Thoracic aorta (tissue), 2 donors: ENCODE measurements around the gene CCDC187. TPM values are rescaled to one million over a fixed set of nuclear protein-coding genes. Genes with fewer than 3 reads are reported as not detected.

Experiments
- ATAC-seq: fragments of 150-250 bp; one replicate; pipeline ENCODE4 v1.8.0; 2017; ENCODE audit warnings: low read depth; ENCODE audit not compliant: insufficient number of reproducible peaks, low FRiP score
- DNase-seq: peaks from one replicate; pipeline ENCODE4 v3.0.0-alpha.2; 2020; ENCODE audit warnings: low spot score
- H3K27ac ChIP-seq, 2 donors: fragments of 200-600 bp; sonication (generic); 1 replicate in 1 of 2; 2 replicates in 1 of 2; pipeline ENCODE4 v1.5.1; 2016; ENCODE audit warnings: mild to moderate bottlenecking in 2 of 2, moderate library complexity in 2 of 2
- H3K27me3 ChIP-seq: fragments of 200-600 bp; sonication (generic); replicated peaks from 2 replicates; pipeline ENCODE4 v1.6.0; 2016; ENCODE audit warnings: mild to moderate bottlenecking; ENCODE audit not compliant: insufficient read depth
- H3K36me3 ChIP-seq: fragments of 200-600 bp; sonication (generic); one replicate; pipeline ENCODE4 v1.5.1; 2016
- H3K4me1 ChIP-seq, 2 donors: fragments of 200-600 bp; sonication (generic); 1 replicate in 1 of 2; 2 replicates in 1 of 2; pipeline versions ENCODE4 v1.5.1 to v1.6.0; 2016; ENCODE audit warnings: low read depth in 2 of 2, mild to moderate bottlenecking in 1 of 2; ENCODE audit not compliant: control insufficient read depth in 1 of 2
- H3K4me3 ChIP-seq: fragments of 200-600 bp; sonication (generic); 2 replicates; pipeline ENCODE4 v1.5.1; 2016; ENCODE audit warnings: mild to moderate bottlenecking
- H3K9me3 ChIP-seq: fragments of 200-600 bp; sonication (generic); 2 replicates; pipeline ENCODE4 v1.5.1; 2016
- total RNA-seq, 2 donors: library from RNA; depleted of rRNA; stranded (reverse); fragments of >200 nt; gene quantifications; one replicate each; pipeline versions ENCODE4 v1.1.0 to v1.2.3, GENCODE V29; 2016
- TF ChIP-seq, protein P1 (sequence below): fragments of 200-600 bp; sonication (generic); IDR thresholded peaks from one replicate; pipeline ENCODE4 v1.5.1; 2019; ENCODE audit warnings: antibody characterized with exemption

The CCDC187 gene
- total RNA-seq, 2 donors from 2014 or later, result not detected

DNA sequence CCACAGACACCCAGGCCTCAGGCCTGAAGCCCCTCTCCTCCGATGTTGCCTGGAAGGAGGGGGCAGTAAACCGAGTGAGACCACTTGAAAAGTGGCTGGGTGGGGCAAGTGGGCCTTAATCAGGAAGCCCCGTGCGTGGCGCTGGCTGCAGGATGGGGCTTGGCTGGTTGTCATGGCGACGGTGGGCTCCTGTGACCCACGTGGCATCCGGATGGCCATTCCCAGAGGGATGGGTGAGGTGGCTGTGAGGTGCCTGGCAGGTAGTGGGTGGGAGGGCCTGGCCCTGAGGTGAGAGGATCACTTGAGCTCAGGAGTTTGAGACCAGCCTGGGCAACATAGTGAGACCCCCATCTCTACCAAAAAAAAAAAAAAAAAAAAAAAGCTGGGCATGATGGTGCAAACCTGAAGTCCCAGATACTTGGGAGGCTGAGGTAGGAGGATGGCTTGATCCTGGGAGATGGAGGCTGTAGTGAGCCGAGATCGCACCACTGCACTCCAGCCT is 28.6 kb upstream of the CCDC187 start:
- Histone ChIP-seq H3K4me3 (no peak overlapping the region), H3K9me3 (no peaks in the 10 kb centered on the region), H3K4me1 (peaks cover 12 to 20% of the 10 kb centered on the region in 2 donors), H3K27me3 (no peaks in the 10 kb centered on the region), H3K27ac (no peak overlapping the region), H3K36me3 (peaks cover 21% of the 10 kb centered on the region)
- DNase-seq (no peak), ATAC-seq (no peak)
- TF ChIP-seq, protein P1, sequence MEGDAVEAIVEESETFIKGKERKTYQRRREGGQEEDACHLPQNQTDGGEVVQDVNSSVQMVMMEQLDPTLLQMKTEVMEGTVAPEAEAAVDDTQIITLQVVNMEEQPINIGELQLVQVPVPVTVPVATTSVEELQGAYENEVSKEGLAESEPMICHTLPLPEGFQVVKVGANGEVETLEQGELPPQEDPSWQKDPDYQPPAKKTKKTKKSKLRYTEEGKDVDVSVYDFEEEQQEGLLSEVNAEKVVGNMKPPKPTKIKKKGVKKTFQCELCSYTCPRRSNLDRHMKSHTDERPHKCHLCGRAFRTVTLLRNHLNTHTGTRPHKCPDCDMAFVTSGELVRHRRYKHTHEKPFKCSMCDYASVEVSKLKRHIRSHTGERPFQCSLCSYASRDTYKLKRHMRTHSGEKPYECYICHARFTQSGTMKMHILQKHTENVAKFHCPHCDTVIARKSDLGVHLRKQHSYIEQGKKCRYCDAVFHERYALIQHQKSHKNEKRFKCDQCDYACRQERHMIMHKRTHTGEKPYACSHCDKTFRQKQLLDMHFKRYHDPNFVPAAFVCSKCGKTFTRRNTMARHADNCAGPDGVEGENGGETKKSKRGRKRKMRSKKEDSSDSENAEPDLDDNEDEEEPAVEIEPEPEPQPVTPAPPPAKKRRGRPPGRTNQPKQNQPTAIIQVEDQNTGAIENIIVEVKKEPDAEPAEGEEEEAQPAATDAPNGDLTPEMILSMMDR, result no peak

GRCh38 chr9:136331556-136332481 is 27.9 kb upstream of the CCDC187 start:
- Histone ChIP-seq H3K36me3 (peaks cover 14% of the 10 kb centered on the region), H3K27me3 (no peaks in the 10 kb centered on the region), H3K27ac (no peak overlapping the region), H3K4me1 (peaks cover 14 to 24% of the 10 kb centered on the region in 2 donors), H3K9me3 (no peaks in the 10 kb centered on the region), H3K4me3 (no peak overlapping the region)
- DNase-seq, result no peak
- ATAC-seq, result no peak
- TF ChIP-seq, protein P1, result no peak

DNA sequence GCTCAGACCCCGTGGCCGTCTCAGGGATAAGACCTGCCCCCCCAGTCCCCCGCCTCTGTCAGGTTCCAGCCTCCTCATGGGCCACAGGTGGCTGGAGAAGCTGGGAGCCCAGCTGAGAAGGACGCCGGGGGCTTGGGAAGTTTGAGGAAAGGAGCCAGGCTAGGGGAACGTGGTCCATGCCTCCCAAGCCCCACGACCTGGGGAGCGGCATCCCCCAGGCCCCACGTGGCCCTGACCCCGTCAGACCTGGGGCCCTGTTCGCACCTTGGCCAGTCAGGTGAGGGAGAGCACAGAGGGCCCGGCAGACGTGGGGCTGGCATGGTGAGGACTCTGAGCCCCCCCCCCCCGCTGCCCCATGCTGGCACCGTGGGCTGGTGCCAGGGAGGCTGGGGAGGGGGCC is 27.1 kb upstream of the CCDC187 start:
- no peaks in the 10 kb centered on the region for H3K27me3 ChIP-seq
- ATAC-seq (no peak), DNase-seq (no peak)
- H3K36me3 ChIP-seq, result peaks cover 7% of the 10 kb centered on the region
- TF ChIP-seq, protein P1, result no peak
- H3K4me3 ChIP-seq, result no peak overlapping the region
- H3K4me1 ChIP-seq, result peaks cover 22 to 31% of the 10 kb centered on the region in 2 donors
- no peak overlapping the region for H3K27ac ChIP-seq
- no peaks in the 10 kb centered on the region for H3K9me3 ChIP-seq

GRCh38 chr9:136330406-136330990 is 26.6 kb upstream of the CCDC187 start:
- H3K36me3 ChIP-seq, result peaks cover 4% of the 10 kb centered on the region
- DNase-seq (no peak), ATAC-seq (no peak)
- H3K4me3 ChIP-seq, result no peak overlapping the region
- H3K27me3 ChIP-seq, result no peaks in the 10 kb centered on the region
- H3K4me1 ChIP-seq, result peaks cover 24 to 36% of the 10 kb centered on the region in 2 donors
- H3K9me3 ChIP-seq, result no peaks in the 10 kb centered on the region
- H3K27ac ChIP-seq, result no peak overlapping the region
- TF ChIP-seq, protein P1, result no peak
